Stimulated activated naive CD4-positive, alpha-beta T cell (primary cell): ENCODE data around the gene LNX1.

Experiments
- DNase-seq, 6 experiments: peaks; one replicate each; lab custom pipeline; 2025; lab: John Stamatoyannopoulos, UW

LNX1 gene

GRCh38 chr4:53598901-53599300 is 7.6 kb upstream of the LNX1 start:
- no peak for DNase-seq

- DNase-seq, result no peak
Measured at GRCh38 chr4:53598483-53598882, 7.2 kb upstream of the LNX1 start.

- DNase-seq, result no peak
Measured at GRCh38 chr4:53596901-53597300, 5.6 kb upstream of the LNX1 start.

GRCh38 chr4:53595834-53596233 is 4.5 kb upstream of the LNX1 start:
- DNase-seq, result no peak

- no peak for DNase-seq
Measured at GRCh38 chr4:53595204-53595603, 3.9 kb upstream of the LNX1 start.

- no peak for DNase-seq
Measured at GRCh38 chr4:53593765-53594164, 2.5 kb upstream of the LNX1 start.

- DNase-seq, result no peak
Measured at GRCh38 chr4:53592686-53593501, 1.6 kb upstream of the LNX1 start.

- no peak for DNase-seq
Measured at GRCh38 chr4:53592122-53592521, 836 bp upstream of the LNX1 start.

GRCh38 chr4:53590187-53590586 is 1.1 kb downstream of the LNX1 start:
- DNase-seq, result no peak

- DNase-seq, result no peak
Measured at GRCh38 chr4:53589511-53589910, 1.8 kb downstream of the LNX1 start.

- no peak for DNase-seq
Measured at GRCh38 chr4:53587135-53587534, 4.2 kb downstream of the LNX1 start.

- no peak for DNase-seq
Measured at GRCh38 chr4:53586121-53586816, 5.0 kb downstream of the LNX1 start.

- DNase-seq, result no peak
Measured at GRCh38 chr4:53584658-53585057, 6.6 kb downstream of the LNX1 start.

GRCh38 chr4:53583513-53583912 is 7.8 kb downstream of the LNX1 start:
- no peak for DNase-seq

- no peak for DNase-seq
Measured at GRCh38 chr4:53582194-53582593, 9.1 kb downstream of the LNX1 start.

GRCh38 chr4:53580274-53580673 is 11.0 kb downstream of the LNX1 start:
- DNase-seq, result no peak

- DNase-seq, result no peak
Measured at GRCh38 chr4:53579826-53580225, 11.5 kb downstream of the LNX1 start.

- no peak for DNase-seq
Measured at GRCh38 chr4:53576676-53577372, 14.5 kb downstream of the LNX1 start.

- DNase-seq, result no peak
Measured at GRCh38 chr4:53576071-53576617, 15.1 kb downstream of the LNX1 start.

- DNase-seq, result no peak
Measured at GRCh38 chr4:53575552-53575951, 15.7 kb downstream of the LNX1 start.

- no peak for DNase-seq
Measured at GRCh38 chr4:53574528-53574927, 16.8 kb downstream of the LNX1 start.

- DNase-seq, result no peak
Measured at GRCh38 chr4:53573696-53574095, 17.6 kb downstream of the LNX1 start.

GRCh38 chr4:53572600-53572994 is 18.7 kb downstream of the LNX1 start:
- DNase-seq, result no peak
